ENCODE results near the gene LDB2. TPM values are rescaled to one million over a fixed set of nuclear protein-coding genes. Genes with fewer than 3 reads are reported as not detected.
"Not testable (repeated sequence)": the region's sequence is repeated elsewhere in the genome, so short reads cannot be mapped to it uniquely, and the experiment has no call there.

LDB2 gene
- total RNA-seq, 4 donors from 2014 or later: 16.2 to 31.7 (median 22.4) TPM

- no peak overlapping the region for H3K27ac ChIP-seq (replicated peaks in 1 of 4)
- no peak for TF ChIP-seq CTCF (IDR thresholded peaks at IDR 0.05)
- TF ChIP-seq EP300 (IDR thresholded peaks at IDR 0.05): no peak
- TF ChIP-seq POLR2AphosphoS5 (IDR thresholded peaks at IDR 0.05): no peak
- no peak for TF ChIP-seq POLR2A (IDR thresholded peaks at IDR 0.05; ENCODE audit: low read depth)
- no peaks in the 10 kb centered on the region for H3K27me3 ChIP-seq
- intact Hi-C loops (cut with DNase I): no loop called here
- WGBS: 92% methylated on average over 3 of the region's 3 CpGs
- DNase-seq (ENCODE audit: extremely low spot score): no peak
- H3K4me3 ChIP-seq: no peak overlapping the region
- no peaks in the 10 kb centered on the region for H3K9me3 ChIP-seq
- H3K36me3 ChIP-seq: no peaks in the 10 kb centered on the region
- H3K4me1 ChIP-seq: peaks cover 14 to 18% (median 14%) of the 10 kb centered on the region in 4 donors
Observed at GRCh38 chr4:16572161-16572560, 326.3 kb downstream of the LDB2 start.

GRCh38 chr4:16569790-16570189 lies 328.7 kb downstream of the LDB2 start:
- DNase-seq (ENCODE audit: extremely low spot score): no peak

GRCh38 chr4:16557316-16557715 lies 341.1 kb downstream of the LDB2 start:
- H3K27ac ChIP-seq (replicated peaks in 1 of 4); H3K9me3 ChIP-seq; intact Hi-C loops (cut with DNase I); H3K36me3 ChIP-seq; H3K27me3 ChIP-seq; H3K4me1 ChIP-seq; DNase-seq (ENCODE audit: extremely low spot score); H3K4me3 ChIP-seq: not testable (repeated sequence)
- 93% methylated on average over 6 of the region's 14 CpGs for WGBS

More at GRCh38 chr4:16569790-16570189, 328.7 kb downstream of the LDB2 start:
- intact Hi-C loops (cut with DNase I): no loop called here
- TF ChIP-seq POLR2A (IDR thresholded peaks at IDR 0.05; ENCODE audit: low read depth): no peak
- no peak for TF ChIP-seq EP300 (IDR thresholded peaks at IDR 0.05)
- no peak for TF ChIP-seq POLR2AphosphoS5 (IDR thresholded peaks at IDR 0.05)
- no peak for TF ChIP-seq CTCF (IDR thresholded peaks at IDR 0.05)
- H3K27me3 ChIP-seq: no peaks in the 10 kb centered on the region
- H3K4me3 ChIP-seq: no peak overlapping the region
- H3K4me1 ChIP-seq: peaks cover 14 to 16% (median 14%) of the 10 kb centered on the region in 4 donors
- no peaks in the 10 kb centered on the region for H3K9me3 ChIP-seq
- WGBS: 96% methylated on average over 2 of the region's 2 CpGs
- H3K27ac ChIP-seq (replicated peaks in 1 of 4): no peak overlapping the region
- no peaks in the 10 kb centered on the region for H3K36me3 ChIP-seq

- TF ChIP-seq EP300 (IDR thresholded peaks at IDR 0.05) (no peak), POLR2AphosphoS5 (IDR thresholded peaks at IDR 0.05) (no peak), CTCF (IDR thresholded peaks at IDR 0.05) (no peak), POLR2A (IDR thresholded peaks at IDR 0.05; ENCODE audit: low read depth) (no peak)
- intact Hi-C loops (cut with DNase I): no loop called here
- DNase-seq (ENCODE audit: extremely low spot score): no peak
- no peaks in the 10 kb centered on the region for H3K4me1 ChIP-seq
- 83% methylated on average over 4 of the region's 4 CpGs for WGBS
- H3K9me3 ChIP-seq: peaks cover 0 to 5% (median 2%) of the 10 kb centered on the region in 4 donors
- no peaks in the 10 kb centered on the region for H3K27me3 ChIP-seq
- H3K36me3 ChIP-seq: no peaks in the 10 kb centered on the region
- no peak overlapping the region for H3K27ac ChIP-seq (replicated peaks in 1 of 4)
- H3K4me3 ChIP-seq: no peak overlapping the region
Observed at GRCh38 chr4:16555156-16555555, 343.3 kb downstream of the LDB2 start.

- H3K27me3 ChIP-seq: no peaks in the 10 kb centered on the region
- H3K4me1 ChIP-seq: no peaks in the 10 kb centered on the region
- no peaks in the 10 kb centered on the region for H3K36me3 ChIP-seq
- WGBS: 66% methylated on average over 2 of the region's 2 CpGs
- TF ChIP-seq CTCF (IDR thresholded peaks at IDR 0.05): no peak
- no peak overlapping the region for H3K27ac ChIP-seq (replicated peaks in 1 of 4)
- no peaks in the 10 kb centered on the region for H3K9me3 ChIP-seq
- intact Hi-C loops (cut with DNase I): no loop called here
- DNase-seq (ENCODE audit: extremely low spot score): peak; percentile 53
- H3K4me3 ChIP-seq: no peak overlapping the region
Observed at GRCh38 chr4:16550531-16550930, 347.9 kb downstream of the LDB2 start.
